A549 (cell line): ENCODE measurements around the gene PRR5L. TPM values are rescaled to one million over a fixed set of nuclear protein-coding genes. Genes with fewer than 3 reads are reported as not detected.

Experiments used
- ATAC-seq, 2 experiments: fragments of 200-7000 bp in 1 of 2; fragments of >200 bp in 1 of 2; cut with Nextera tagmentation in 1 of 2; cut with Tn5 transposase in 1 of 2; 3 replicates each; pipeline versions ENCODE4 v1.8.0 to v1.9.1; 2018 to 2020; ENCODE audit warnings: mild to moderate bottlenecking in 1 of 2, moderate library complexity in 1 of 2
- CTCF ChIA-PET: fragments of 300-600 bp; sonication (Branson Sonifier 250); formaldehyde crosslinking; extraction: SDS; loops from one replicate; lab custom pipeline; 2021; ENCODE audit warnings: antibody characterized with exemption, inconsistent platforms; lab: Yijun Ruan, JAX
- POLR2A ChIA-PET: fragments of 350-600 bp; formaldehyde crosslinking; extraction: SDS; loops from one replicate; lab custom pipeline; 2021; ENCODE audit warnings: antibody characterized with exemption, inconsistent platforms; lab: Yijun Ruan, JAX
- DNase-seq, 2 experiments: peaks; one replicate each; pipeline versions ENCODE4 v3.0.0 to v3.0.0-alpha.2; 2011 to 2016; ENCODE audit warnings: low read depth in 1 of 2, low spot score in 1 of 2
- FAIRE-seq: peaks from 2 replicates; lab custom pipeline; 2011; peaks lifted over from hg19 to GRCh38; lab: Jason Lieb, UNC
- H3K27ac ChIP-seq, 2 experiments: fragments of >200 bp; sonication (Bioruptor Twin); formaldehyde crosslinking; 3 replicates each; pipeline ENCODE4 v1.5.1; 2016 to 2017
- H3K4me1 ChIP-seq: fragments of >200 bp; sonication (Bioruptor Twin); formaldehyde crosslinking; 3 replicates; pipeline ENCODE4 v1.6.1; 2016
- H3K4me2 ChIP-seq: fragments of >200 bp; sonication (Bioruptor Twin); formaldehyde crosslinking; 3 replicates; pipeline ENCODE4 v1.6.1; 2016
- H3K4me3 ChIP-seq: fragments of >200 bp; sonication (Bioruptor Twin); formaldehyde crosslinking; 3 replicates; pipeline ENCODE4 v1.5.1; 2016
- H3K9me3 ChIP-seq: fragments of >200 bp; sonication (Bioruptor Twin); formaldehyde crosslinking; 3 replicates; pipeline ENCODE4 v1.6.1; 2016
- ATOH8 ChIP-seq: fragments of 250-450 bp; sonication (Bioruptor Pico); IDR thresholded peaks from 2 replicates; pipeline ENCODE4 v1.5.0; 2020; ENCODE audit warnings: low read depth, mild to moderate bottlenecking, moderate library complexity
- BCL3 ChIP-seq: fragments of >200 bp; sonication (Bioruptor Twin); formaldehyde crosslinking; IDR thresholded peaks from 3 replicates; pipeline ENCODE4 v1.6.1; 2016
- CBX2 ChIP-seq: fragments of 200-600 bp; sonication (generic); IDR thresholded peaks from 2 replicates; pipeline ENCODE4 v1.6.1; 2016; ENCODE audit warnings: low read depth, mild to moderate bottlenecking, borderline replicate concordance
- CHD4 ChIP-seq: fragments of 200-600 bp; sonication (generic); IDR thresholded peaks from 2 replicates; pipeline ENCODE4 v1.6.1; 2016; ENCODE audit warnings: antibody characterized with exemption, mild to moderate bottlenecking, borderline replicate concordance
- E2F6 ChIP-seq: IDR thresholded peaks from 2 replicates; pipeline ENCODE4 v1.6.1; 2012; ENCODE audit warnings: low read depth, borderline replicate concordance
- EHMT2 ChIP-seq: fragments of 200-600 bp; sonication (generic); IDR thresholded peaks from 2 replicates; pipeline ENCODE4 v1.6.1; 2016; ENCODE audit warnings: antibody characterized with exemption, low read depth, mild to moderate bottlenecking, moderate library complexity
- FOSB ChIP-seq: fragments of 250-450 bp; sonication (Bioruptor Pico); IDR thresholded peaks from 2 replicates; pipeline ENCODE4 v1.5.0; 2020; ENCODE audit warnings: mild to moderate bottlenecking, moderate library complexity
- FOXS1 ChIP-seq: fragments of 250-450 bp; sonication (Bioruptor Pico); IDR thresholded peaks from 2 replicates; pipeline ENCODE4 v1.5.0; 2020; ENCODE audit warnings: mild to moderate bottlenecking, moderate library complexity
- GATA3 ChIP-seq: IDR thresholded peaks from 2 replicates; pipeline ENCODE4 v1.6.1; 2012; ENCODE audit warnings: borderline replicate concordance
- HES2 ChIP-seq: fragments of >200 bp; sonication (Bioruptor Twin); formaldehyde crosslinking; IDR thresholded peaks from 2 replicates; pipeline ENCODE4 v1.6.1; 2016
- HMGXB4 ChIP-seq: fragments of 250-450 bp; sonication (Bioruptor Pico); IDR thresholded peaks from 2 replicates; pipeline ENCODE4 v1.5.0; 2021; ENCODE audit warnings: mild to moderate bottlenecking, moderate library complexity, borderline replicate concordance
- HOXA7 ChIP-seq: fragments of 250-450 bp; sonication (Bioruptor Pico); IDR thresholded peaks from 2 replicates; pipeline ENCODE4 v1.5.0; 2020; ENCODE audit warnings: mild to moderate bottlenecking, moderate library complexity
- JUNB ChIP-seq: fragments of >200 bp; sonication (Bioruptor Twin); formaldehyde crosslinking; IDR thresholded peaks from 2 replicates; pipeline ENCODE4 v1.6.1; 2016
- PBX3 ChIP-seq: IDR thresholded peaks from 2 replicates; pipeline ENCODE4 v1.6.1; 2012
- RCOR1 ChIP-seq: fragments of 150-350 bp; IDR thresholded peaks from 2 replicates; pipeline ENCODE4 v1.6.1; 2014; ENCODE audit warnings: antibody characterized with exemption, low read length, low read depth
- RFX5 ChIP-seq: fragments of 450-650 bp; IDR thresholded peaks from 2 replicates; pipeline ENCODE4 v1.7.1; 2014; ENCODE audit warnings: antibody characterized with exemption, mild to moderate bottlenecking, moderate library complexity
- SMC3 ChIP-seq: fragments of >200 bp; sonication (Bioruptor Twin); formaldehyde crosslinking; IDR thresholded peaks from 3 replicates; pipeline ENCODE4 v1.6.1; 2018; ENCODE audit warnings: inconsistent platforms
- SREBF2 ChIP-seq: fragments of 450-650 bp; IDR thresholded peaks from 2 replicates; pipeline ENCODE4 v1.6.1; 2014; ENCODE audit warnings: mild to moderate bottlenecking, moderate library complexity
- TP53 ChIP-seq: fragments of 250-450 bp; sonication (Bioruptor Pico); IDR thresholded peaks from 2 replicates; pipeline ENCODE4 v1.5.0; 2021; ENCODE audit warnings: mild to moderate bottlenecking, moderate library complexity
- ZC3H11A ChIP-seq: fragments of 450-650 bp; IDR thresholded peaks from 2 replicates; pipeline ENCODE4 v1.6.1; 2014; ENCODE audit warnings: antibody characterized with exemption, mild to moderate bottlenecking
- ZSCAN20 ChIP-seq: fragments of 250-450 bp; sonication (Bioruptor Pico); IDR thresholded peaks from 2 replicates; pipeline ENCODE4 v1.8.0; 2022; ENCODE audit warnings: mild to moderate bottlenecking, moderate library complexity
- WGBS: methylation state at CpG from one replicate; pipeline ENCODE4 v1.1.6; 2017; ENCODE audit errors: missing lambda C conversion rate; 5-methylcytosine and 5-hydroxymethylcytosine counted together
- polyA plus RNA-seq, 4 experiments: library from polyadenylated mRNA; depleted of rRNA in 3 of 4; stranded (reverse); fragments of >200 nt; fragmentation: RNase III in 1 of 4; extraction: RNeasy Plus Mini Kit Qiagen cat#74134 plus additional on column Dnase treatment in 1 of 4; gene quantifications; 2 replicates in 3 of 4; 3 replicates in 1 of 4; pipeline ENCODE4 v1.2.3, GENCODE V29; 2011 to 2017

The PRR5L gene
- polyA plus RNA-seq, 2 of the 4 experiments (the other 2 are of a cell fraction): 6.9 to 12.1 TPM

- TF ChIP-seq ATOH8 (no peak), CBX2 (no peak)
Measured at GRCh38 chr11:36356201-36356600, 60.1 kb downstream of the PRR5L start (continued).

- H3K4me2 ChIP-seq: no peak overlapping the region
- CTCF ChIA-PET: interaction anchor here (1.2 kb wide), 1 partner anchor 121 kb away, joined by 4 read pairs; no protein-coding TSS in a partner anchor
- no peak for ATAC-seq
- no peak for TF ChIP-seq CHD4
- no peak for TF ChIP-seq RCOR1
- no peak for TF ChIP-seq BCL3
- no peak for TF ChIP-seq ZC3H11A
- TF ChIP-seq E2F6: no peak
- TF ChIP-seq RFX5: no peak
- no peak for TF ChIP-seq EHMT2
- no peak overlapping the region for H3K27ac ChIP-seq
- no peak for DNase-seq
- H3K9me3 ChIP-seq: no peaks in the 10 kb centered on the region
- POLR2A ChIA-PET: no interaction called here
- no peak for FAIRE-seq
- no peak overlapping the region for H3K4me3 ChIP-seq
- H3K4me1 ChIP-seq: peaks cover 32% of the 10 kb centered on the region
- WGBS: 21% methylated on average over 2 of the region's 2 CpGs
Measured at GRCh38 chr11:36357831-36358230, 61.7 kb downstream of the PRR5L start.

GRCh38 chr11:36358436-36358835 is 62.3 kb downstream of the PRR5L start:
- FAIRE-seq (no peak), ATAC-seq (no peak), DNase-seq (no peak)
- 84% methylated on average over 3 of the region's 3 CpGs for WGBS
- Histone ChIP-seq H3K4me3 (no peak overlapping the region), H3K4me2 (no peak overlapping the region), H3K9me3 (no peaks in the 10 kb centered on the region), H3K4me1 (peaks cover 38% of the 10 kb centered on the region), H3K27ac (no peak overlapping the region)
- TF ChIP-seq PBX3: no peak
- TF ChIP-seq HOXA7 (CRISPR knock-in tag): no peak
- TF ChIP-seq SREBF2: no peak
- no peak for TF ChIP-seq TP53
- no peak for TF ChIP-seq FOXS1
- no peak for TF ChIP-seq JUNB
- no peak for TF ChIP-seq ZSCAN20 (CRISPR knock-in tag)
- TF ChIP-seq ZC3H11A: no peak
- no peak for TF ChIP-seq RCOR1
- TF ChIP-seq HMGXB4 (CRISPR knock-in tag): no peak
- TF ChIP-seq GATA3: no peak
- no peak for TF ChIP-seq SMC3
- no peak for TF ChIP-seq FOSB (CRISPR knock-in tag)
- no peak for TF ChIP-seq HES2
- CTCF ChIA-PET: no interaction called here
- POLR2A ChIA-PET: no interaction called here
